ENCODE measurements around the gene SGCD. TPM values are rescaled to one million over a fixed set of nuclear protein-coding genes. Genes with fewer than 3 reads are reported as not detected.

The SGCD gene
- total and polyA plus RNA-seq, 8 donors, result 10.4 to 15.8 (median 12.5) TPM

GRCh38 chr5:156783092-156783491 is 456.1 kb downstream of the SGCD start:
- ATAC-seq (no peak), DNase-seq (peak in 1 of 4 donors; percentile 34)
- peaks cover 0 to 8% of the 10 kb centered on the region in 2 donors for H3K9me3 ChIP-seq
- no peaks in the 10 kb centered on the region for H3K27me3 ChIP-seq
- H3K36me3 ChIP-seq, result no peaks in the 10 kb centered on the region
- H3K4me3 ChIP-seq, result no peak overlapping the region
- TF ChIP-seq CTCF (IDR thresholded peaks at IDR 0.05), result no peak
- intact Hi-C loops (cut with DNase I), result no loop called here
- no peak overlapping the region for H3K27ac ChIP-seq
- no peaks in the 10 kb centered on the region for H3K4me1 ChIP-seq

GRCh38 chr5:156794687-156795086 is 467.7 kb downstream of the SGCD start:
- no peak overlapping the region for H3K4me3 ChIP-seq
- TF ChIP-seq CTCF (IDR thresholded peaks at IDR 0.05), result no peak
- no peak overlapping the region for H3K27ac ChIP-seq
- no peaks in the 10 kb centered on the region for H3K27me3 ChIP-seq
- intact Hi-C loops (cut with DNase I), result no loop called here
- H3K9me3 ChIP-seq, result no peaks in the 10 kb centered on the region
- no peaks in the 10 kb centered on the region for H3K4me1 ChIP-seq
- DNase-seq (no peak), ATAC-seq (no peak)
- no peaks in the 10 kb centered on the region for H3K36me3 ChIP-seq

- TF ChIP-seq CTCF (IDR thresholded peaks at IDR 0.05), result no peak
- Histone ChIP-seq H3K36me3 (no peaks in the 10 kb centered on the region), H3K27me3 (no peaks in the 10 kb centered on the region), H3K27ac (no peak overlapping the region), H3K9me3 (no peaks in the 10 kb centered on the region), H3K4me1 (no peaks in the 10 kb centered on the region), H3K4me3 (no peak overlapping the region)
- DNase-seq, result no peak
- intact Hi-C loops (cut with DNase I), result no loop called here
- ATAC-seq, result no peak
Observed at GRCh38 chr5:156798201-156798600, 471.2 kb downstream of the SGCD start.

- H3K27ac ChIP-seq, result no peak overlapping the region
- no peak for TF ChIP-seq CTCF (IDR thresholded peaks at IDR 0.05)
Observed at GRCh38 chr5:156799171-156799570, 472.2 kb downstream of the SGCD start.

GRCh38 chr5:156800929-156801328 is 474.0 kb downstream of the SGCD start:
- no peak for ATAC-seq
- H3K36me3 ChIP-seq, result no peaks in the 10 kb centered on the region
- no peak for DNase-seq
- H3K9me3 ChIP-seq, result no peaks in the 10 kb centered on the region
- no peak overlapping the region for H3K27ac ChIP-seq
- TF ChIP-seq CTCF (IDR thresholded peaks at IDR 0.05), result no peak
- H3K4me1 ChIP-seq, result no peaks in the 10 kb centered on the region
- H3K4me3 ChIP-seq, result no peak overlapping the region
- intact Hi-C loops (cut with DNase I), result no loop called here
- no peaks in the 10 kb centered on the region for H3K27me3 ChIP-seq

More at GRCh38 chr5:156799171-156799570, 472.2 kb downstream of the SGCD start:
- intact Hi-C loops (cut with DNase I), result no loop called here
- ATAC-seq, result no peak
- H3K4me1 ChIP-seq, result no peaks in the 10 kb centered on the region
- no peaks in the 10 kb centered on the region for H3K27me3 ChIP-seq
- DNase-seq, result no peak
- H3K4me3 ChIP-seq, result no peak overlapping the region
- no peaks in the 10 kb centered on the region for H3K36me3 ChIP-seq
- H3K9me3 ChIP-seq, result no peaks in the 10 kb centered on the region
